ENCODE data around the gene ATE1. TPM values are rescaled to one million over a fixed set of nuclear protein-coding genes. Genes with fewer than 3 reads are reported as not detected.

The ATE1 gene
- total RNA-seq, 1 experiment from 2014 or later, result 40.4 TPM

DNA sequence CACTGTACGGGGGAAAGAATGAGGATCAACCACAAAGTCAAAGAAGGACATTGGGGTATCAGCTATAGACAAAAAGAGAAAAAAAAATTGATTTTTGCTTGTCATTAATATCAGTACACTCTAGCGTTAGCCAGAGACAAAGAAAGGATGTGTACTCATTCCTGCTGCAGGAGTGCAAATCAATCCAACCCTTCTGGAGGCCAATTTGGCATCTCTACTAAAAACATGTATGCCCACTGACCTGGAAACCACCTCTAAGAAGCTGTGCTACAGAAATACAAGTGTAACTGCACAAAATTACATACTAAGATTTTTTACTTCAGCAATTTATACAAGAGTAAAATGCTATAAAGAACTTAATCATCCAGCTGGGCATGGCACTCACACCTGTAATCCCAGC lies 33.6 kb upstream of the ATE1 start:
- TF ChIP-seq, protein P1, sequence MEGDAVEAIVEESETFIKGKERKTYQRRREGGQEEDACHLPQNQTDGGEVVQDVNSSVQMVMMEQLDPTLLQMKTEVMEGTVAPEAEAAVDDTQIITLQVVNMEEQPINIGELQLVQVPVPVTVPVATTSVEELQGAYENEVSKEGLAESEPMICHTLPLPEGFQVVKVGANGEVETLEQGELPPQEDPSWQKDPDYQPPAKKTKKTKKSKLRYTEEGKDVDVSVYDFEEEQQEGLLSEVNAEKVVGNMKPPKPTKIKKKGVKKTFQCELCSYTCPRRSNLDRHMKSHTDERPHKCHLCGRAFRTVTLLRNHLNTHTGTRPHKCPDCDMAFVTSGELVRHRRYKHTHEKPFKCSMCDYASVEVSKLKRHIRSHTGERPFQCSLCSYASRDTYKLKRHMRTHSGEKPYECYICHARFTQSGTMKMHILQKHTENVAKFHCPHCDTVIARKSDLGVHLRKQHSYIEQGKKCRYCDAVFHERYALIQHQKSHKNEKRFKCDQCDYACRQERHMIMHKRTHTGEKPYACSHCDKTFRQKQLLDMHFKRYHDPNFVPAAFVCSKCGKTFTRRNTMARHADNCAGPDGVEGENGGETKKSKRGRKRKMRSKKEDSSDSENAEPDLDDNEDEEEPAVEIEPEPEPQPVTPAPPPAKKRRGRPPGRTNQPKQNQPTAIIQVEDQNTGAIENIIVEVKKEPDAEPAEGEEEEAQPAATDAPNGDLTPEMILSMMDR (IDR thresholded peaks at IDR 0.05; ENCODE audit: unreplicated experiment), result no peak
- H3K9me3 Mint-ChIP-seq (ENCODE audit: unreplicated experiment), result no peaks in the 10 kb centered on the region
- intact Hi-C loops (cut with micrococcal nuclease), result no loop called here
- H3K4me3 Mint-ChIP-seq (ENCODE audit: unreplicated experiment), result no peak overlapping the region
- no peaks in the 10 kb centered on the region for H3K27me3 Mint-ChIP-seq (ENCODE audit: insufficient read depth, unreplicated experiment)
- CTCF ChIA-PET, result interaction anchor here (0.6 kb wide), 1 partner anchor 353 kb away, joined by 3 read pairs; no protein-coding TSS in a partner anchor
- peaks cover 61% of the 10 kb centered on the region for H3K36me3 Mint-ChIP-seq (ENCODE audit: insufficient read depth, unreplicated experiment)
- no TSS peak for BruUV-seq (replicated peaks)
- no peak for DNase-seq (ENCODE audit: unreplicated experiment)
- H3K4me1 Mint-ChIP-seq (ENCODE audit: insufficient read depth, unreplicated experiment), result peaks cover 6% of the 10 kb centered on the region
- no peak overlapping the region for H3K27ac Mint-ChIP-seq (ENCODE audit: low read depth, unreplicated experiment)
- POLR2A ChIA-PET, result interaction anchor here (0.6 to 0.9 kb wide), 2 partner anchors 12 to 259 kb away, joined by 3 read pairs; no protein-coding TSS in a partner anchor

DNA sequence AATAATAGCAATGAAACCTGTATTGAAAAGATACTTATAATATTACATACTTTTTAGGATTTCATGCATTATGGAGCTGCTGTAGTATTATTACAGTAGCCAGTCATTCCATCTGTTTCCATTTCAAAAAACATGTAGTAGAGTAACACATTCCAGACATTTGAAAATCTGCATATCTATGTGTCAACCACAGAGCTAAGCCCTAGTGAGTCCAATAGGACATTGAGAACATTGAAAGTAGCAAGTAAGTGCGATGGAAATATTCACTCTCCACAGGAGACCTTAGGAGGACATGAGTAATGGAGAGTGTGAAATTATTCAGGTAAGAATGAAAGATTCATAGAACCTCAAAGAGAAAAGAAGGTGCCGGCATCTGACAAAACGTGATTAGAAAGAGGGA lies 31.8 kb upstream of the ATE1 start:
- Mint-ChIP-seq H3K36me3 (ENCODE audit: insufficient read depth, unreplicated experiment) (peaks cover 60% of the 10 kb centered on the region), H3K27ac (ENCODE audit: low read depth, unreplicated experiment) (no peak overlapping the region), H3K27me3 (ENCODE audit: insufficient read depth, unreplicated experiment) (no peaks in the 10 kb centered on the region), H3K4me1 (ENCODE audit: insufficient read depth, unreplicated experiment) (peaks cover 22% of the 10 kb centered on the region), H3K4me3 (ENCODE audit: unreplicated experiment) (no peak overlapping the region), H3K9me3 (ENCODE audit: unreplicated experiment) (no peaks in the 10 kb centered on the region)
- intact Hi-C loops (cut with micrococcal nuclease), result no loop called here
- BruUV-seq (replicated peaks), result no TSS peak
- ChIA-PET POLR2A (no interaction called here), CTCF (interaction anchor here (1.0 kb wide), 1 partner anchor 14 kb away, joined by 3 read pairs; no protein-coding TSS in a partner anchor)
- TF ChIP-seq, protein P1 (IDR thresholded peaks at IDR 0.05; ENCODE audit: unreplicated experiment), result no peak
- no peak for DNase-seq (ENCODE audit: unreplicated experiment)

DNA sequence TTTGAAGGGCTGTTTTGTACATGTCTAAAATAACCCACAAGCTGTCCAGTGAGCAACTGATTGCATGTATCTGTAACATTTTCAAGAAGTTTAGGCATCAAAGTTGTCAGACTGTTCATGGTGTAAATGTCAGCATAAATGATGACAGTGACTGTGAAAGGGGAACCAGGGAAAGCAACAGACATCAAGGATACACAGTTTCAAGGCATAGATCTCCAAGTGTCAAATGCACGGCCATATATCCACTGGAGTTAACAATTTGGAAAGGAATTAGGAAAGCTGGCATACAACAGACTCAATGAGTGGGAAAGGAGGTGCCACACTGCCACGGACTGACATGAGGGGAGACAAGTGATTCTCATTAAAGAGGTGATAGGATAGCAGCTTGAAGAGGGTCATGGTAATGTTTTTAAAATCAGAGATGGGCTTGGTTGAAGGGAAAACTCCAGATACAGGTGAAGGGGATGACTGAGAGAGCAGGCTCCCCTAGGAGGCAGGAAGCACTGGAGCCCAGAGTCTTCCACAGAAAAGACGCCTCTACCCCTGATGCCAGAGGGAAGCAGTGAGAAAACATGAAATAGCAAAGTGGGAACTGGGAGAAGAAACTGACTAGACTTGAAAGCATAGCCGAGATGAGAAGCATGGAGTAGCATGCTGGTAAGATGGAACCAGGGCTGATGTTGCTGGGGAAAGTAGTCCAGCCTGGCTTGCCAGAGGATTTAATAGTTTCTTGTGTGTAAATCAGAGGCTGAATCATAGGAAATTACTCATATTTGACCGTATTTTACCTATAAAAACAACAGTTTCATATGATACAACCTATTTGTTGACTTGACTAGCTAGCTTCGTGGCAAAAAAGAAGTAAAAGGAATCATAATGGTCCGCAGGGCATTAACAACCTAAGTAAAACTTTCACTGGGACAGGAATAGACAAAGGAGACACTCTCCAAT lies 28.6 kb upstream of the ATE1 start:
- Mint-ChIP-seq H3K9me3 (ENCODE audit: unreplicated experiment) (no peaks in the 10 kb centered on the region), H3K4me1 (ENCODE audit: insufficient read depth, unreplicated experiment) (peaks cover 22% of the 10 kb centered on the region), H3K4me3 (ENCODE audit: unreplicated experiment) (no peak overlapping the region), H3K36me3 (ENCODE audit: insufficient read depth, unreplicated experiment) (peaks cover 39% of the 10 kb centered on the region), H3K27ac (ENCODE audit: low read depth, unreplicated experiment) (peak overlapping the region; percentile 46), H3K27me3 (ENCODE audit: insufficient read depth, unreplicated experiment) (no peaks in the 10 kb centered on the region)
- peak; percentile 61 for DNase-seq (ENCODE audit: unreplicated experiment)
- no TSS peak for BruUV-seq (replicated peaks)
- intact Hi-C loops (cut with micrococcal nuclease), result no loop called here
- CTCF ChIA-PET, result no interaction called here
- TF ChIP-seq, protein P1 (IDR thresholded peaks at IDR 0.05; ENCODE audit: unreplicated experiment), result no peak
- POLR2A ChIA-PET, result interaction anchor here (0.8 to 0.9 kb wide), 2 partner anchors 11 to 28 kb away, joined by 4 to 5 read pairs; partner anchors contain the start of gene ATE1

DNA sequence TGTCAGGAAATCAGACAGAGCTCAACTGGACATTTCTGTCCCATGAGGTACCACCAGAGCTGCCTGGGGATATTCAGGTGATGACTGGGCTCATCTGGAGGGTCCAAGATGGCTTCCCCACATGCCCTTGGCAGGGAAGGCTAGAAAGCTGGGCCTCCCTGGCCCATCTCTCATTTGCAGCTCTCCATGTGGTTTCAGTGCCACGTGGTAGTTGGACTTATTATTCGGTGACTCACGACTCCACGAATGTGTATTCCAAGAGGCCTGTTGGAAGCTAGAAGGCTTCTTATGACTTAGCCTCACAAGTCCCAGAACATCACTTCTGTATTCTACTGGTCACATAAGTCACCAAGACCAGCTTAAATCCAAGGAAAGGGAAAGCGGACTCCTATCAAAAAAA lies 24.4 kb upstream of the ATE1 start:
- TF ChIP-seq, protein P1 (IDR thresholded peaks at IDR 0.05; ENCODE audit: unreplicated experiment), result no peak
- Mint-ChIP-seq H3K4me3 (ENCODE audit: unreplicated experiment) (no peak overlapping the region), H3K36me3 (ENCODE audit: insufficient read depth, unreplicated experiment) (peaks cover 14% of the 10 kb centered on the region), H3K27me3 (ENCODE audit: insufficient read depth, unreplicated experiment) (no peaks in the 10 kb centered on the region), H3K4me1 (ENCODE audit: insufficient read depth, unreplicated experiment) (peaks cover 22% of the 10 kb centered on the region), H3K27ac (ENCODE audit: low read depth, unreplicated experiment) (no peak overlapping the region), H3K9me3 (ENCODE audit: unreplicated experiment) (no peaks in the 10 kb centered on the region)
- CTCF ChIA-PET, result no interaction called here
- no TSS peak for BruUV-seq (replicated peaks)
- DNase-seq (ENCODE audit: unreplicated experiment), result no peak
- intact Hi-C loops (cut with micrococcal nuclease), result no loop called here
- POLR2A ChIA-PET, result interaction anchor here (1.4 kb wide), 1 partner anchor 17 kb away, joined by 3 read pairs; no protein-coding TSS in a partner anchor
